PFSK-1 (cell line): Measurements from ENCODE around the gene NSMCE4A.

Source experiments
- FOXP2 ChIP-seq: optimal IDR thresholded peaks from 2 replicates; pipeline ENCODE3; 2011; ENCODE audit warnings: borderline replicate concordance, control low read depth, inconsistent platforms; ENCODE audit not compliant: insufficient read depth; ENCODE audit errors: extremely low read length, extremely low read depth
- POLR2AphosphoS5 ChIP-seq: IDR thresholded peaks from 2 replicates; pipeline ENCODE4 v1.6.1; 2012; ENCODE audit warnings: low read depth, mild to moderate bottlenecking, control low read depth, low read length, moderate library complexity
- SIN3A ChIP-seq: IDR thresholded peaks from 2 replicates; pipeline ENCODE4 v1.6.1; 2012; ENCODE audit warnings: mild to moderate bottlenecking, low read length, moderate library complexity, borderline replicate concordance; ENCODE audit not compliant: insufficient read depth
- TAF1 ChIP-seq: IDR thresholded peaks from 2 replicates; pipeline ENCODE4 v1.6.1; 2012; ENCODE audit warnings: low read length, control low read depth, borderline replicate concordance; ENCODE audit not compliant: insufficient read depth
- TF ChIP-seq, protein P1 (sequence below), 2 experiments: IDR thresholded peaks; 2 replicates each; pipeline versions ENCODE4 v1.6.1 to v1.8.0; 2011 to 2012; ENCODE audit warnings: low read depth in 2 of 2, low read length in 2 of 2, control low read depth in 1 of 2, inconsistent platforms in 1 of 2, mild to moderate bottlenecking in 1 of 2, moderate library complexity in 1 of 2; ENCODE audit not compliant: insufficient read depth in 1 of 2

Gene NSMCE4A

DNA sequence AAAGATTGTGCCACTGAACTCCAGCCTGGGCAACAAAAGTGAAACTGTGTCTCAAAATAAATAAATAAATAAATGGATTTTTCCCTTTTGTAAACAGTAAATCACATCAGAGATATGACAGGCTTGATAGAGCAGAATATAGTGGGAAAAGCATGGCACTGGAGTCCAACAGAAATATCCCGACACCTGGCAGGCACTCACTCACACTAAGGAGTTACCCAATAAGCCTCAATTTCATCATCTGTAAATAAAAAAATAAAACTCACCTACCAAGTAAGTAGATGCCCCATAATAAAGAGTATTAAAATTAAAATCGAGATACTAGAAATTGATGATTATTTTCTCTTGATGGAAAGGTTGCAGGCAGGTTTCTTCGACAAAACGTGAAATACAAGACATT, 48.9 kb downstream of the NSMCE4A start:
- TF ChIP-seq TAF1 (no peak), FOXP2 (no peak), SIN3A (no peak), POLR2AphosphoS5 (no peak)
- TF ChIP-seq, protein P1, sequence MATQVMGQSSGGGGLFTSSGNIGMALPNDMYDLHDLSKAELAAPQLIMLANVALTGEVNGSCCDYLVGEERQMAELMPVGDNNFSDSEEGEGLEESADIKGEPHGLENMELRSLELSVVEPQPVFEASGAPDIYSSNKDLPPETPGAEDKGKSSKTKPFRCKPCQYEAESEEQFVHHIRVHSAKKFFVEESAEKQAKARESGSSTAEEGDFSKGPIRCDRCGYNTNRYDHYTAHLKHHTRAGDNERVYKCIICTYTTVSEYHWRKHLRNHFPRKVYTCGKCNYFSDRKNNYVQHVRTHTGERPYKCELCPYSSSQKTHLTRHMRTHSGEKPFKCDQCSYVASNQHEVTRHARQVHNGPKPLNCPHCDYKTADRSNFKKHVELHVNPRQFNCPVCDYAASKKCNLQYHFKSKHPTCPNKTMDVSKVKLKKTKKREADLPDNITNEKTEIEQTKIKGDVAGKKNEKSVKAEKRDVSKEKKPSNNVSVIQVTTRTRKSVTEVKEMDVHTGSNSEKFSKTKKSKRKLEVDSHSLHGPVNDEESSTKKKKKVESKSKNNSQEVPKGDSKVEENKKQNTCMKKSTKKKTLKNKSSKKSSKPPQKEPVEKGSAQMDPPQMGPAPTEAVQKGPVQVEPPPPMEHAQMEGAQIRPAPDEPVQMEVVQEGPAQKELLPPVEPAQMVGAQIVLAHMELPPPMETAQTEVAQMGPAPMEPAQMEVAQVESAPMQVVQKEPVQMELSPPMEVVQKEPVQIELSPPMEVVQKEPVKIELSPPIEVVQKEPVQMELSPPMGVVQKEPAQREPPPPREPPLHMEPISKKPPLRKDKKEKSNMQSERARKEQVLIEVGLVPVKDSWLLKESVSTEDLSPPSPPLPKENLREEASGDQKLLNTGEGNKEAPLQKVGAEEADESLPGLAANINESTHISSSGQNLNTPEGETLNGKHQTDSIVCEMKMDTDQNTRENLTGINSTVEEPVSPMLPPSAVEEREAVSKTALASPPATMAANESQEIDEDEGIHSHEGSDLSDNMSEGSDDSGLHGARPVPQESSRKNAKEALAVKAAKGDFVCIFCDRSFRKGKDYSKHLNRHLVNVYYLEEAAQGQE (IDR thresholded peaks at IDR 0.05; ENCODE audit: insufficient read depth in 1 of 2, low read depth in 2 of 2, low read length in 2 of 2), result no peak

- TF ChIP-seq FOXP2, result no peak
- no peak for TF ChIP-seq TAF1
- no peak for TF ChIP-seq POLR2AphosphoS5
- TF ChIP-seq SIN3A, result no peak
- TF ChIP-seq, protein P1 (IDR thresholded peaks at IDR 0.05; ENCODE audit: insufficient read depth in 1 of 2, low read depth in 2 of 2, low read length in 2 of 2), result no peak
These were observed 53.6 kb downstream of the NSMCE4A start for GRCh38 chr10:121921238-121921931.

DNA sequence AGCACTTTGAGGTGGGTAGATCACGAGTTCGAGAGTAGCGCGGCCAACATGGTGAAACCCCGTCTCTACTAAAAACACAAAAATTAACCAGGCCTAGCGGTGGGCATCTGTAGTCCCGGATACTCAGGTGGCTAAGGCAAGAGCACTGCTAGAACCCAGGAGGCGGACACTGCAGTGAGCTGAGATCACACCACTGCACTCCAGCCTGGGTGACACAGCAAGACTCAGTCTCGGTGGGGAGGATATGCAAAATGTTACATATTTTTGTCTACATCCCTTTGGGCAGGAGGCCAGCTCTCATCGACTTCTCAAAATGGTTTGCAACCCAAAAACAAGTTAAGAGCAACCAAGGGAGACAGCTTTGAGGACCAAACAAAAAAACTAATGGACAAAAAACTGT, 55.4 kb downstream of the NSMCE4A start:
- TF ChIP-seq POLR2AphosphoS5 (no peak), SIN3A (no peak), TAF1 (no peak), FOXP2 (no peak)
- TF ChIP-seq, protein P1 (IDR thresholded peaks at IDR 0.05; ENCODE audit: insufficient read depth in 1 of 2, low read depth in 2 of 2, low read length in 2 of 2), result no peak

- no peak for TF ChIP-seq FOXP2
- TF ChIP-seq SIN3A, result no peak
- TF ChIP-seq, protein P1 (IDR thresholded peaks at IDR 0.05; ENCODE audit: insufficient read depth in 1 of 2, low read depth in 2 of 2, low read length in 2 of 2), result no peak
- TF ChIP-seq TAF1, result no peak
- TF ChIP-seq POLR2AphosphoS5, result no peak
These were observed 60.4 kb downstream of the NSMCE4A start for GRCh38 chr10:121914661-121915060.

GRCh38 chr10:121911421-121911697, 63.7 kb downstream of the NSMCE4A start:
- TF ChIP-seq FOXP2, result no peak
- no peak for TF ChIP-seq POLR2AphosphoS5
- TF ChIP-seq, protein P1 (IDR thresholded peaks at IDR 0.05; ENCODE audit: insufficient read depth in 1 of 2, low read depth in 2 of 2, low read length in 2 of 2), result no peak
- TF ChIP-seq SIN3A, result no peak
- no peak for TF ChIP-seq TAF1
